GM13976 (cell line): ENCODE results near the gene PRRC2B.

Experiments
- DNase-seq: peaks from one replicate; pipeline ENCODE4 v3.0.0; 2012; ENCODE audit warnings: low spot score
- in situ Hi-C: fragments of 300-500 bp; cut with MboI; formaldehyde crosslinking; loops from one replicate; pipeline ENCODE4 v1.12.0; 2022; ENCODE audit warnings: low sequenced_read_pairs, mixed read lengths, inconsistent platforms; ENCODE audit not compliant: unreplicated experiment
- TF ChIP-seq, protein P1 (sequence below): IDR thresholded peaks from 2 replicates; pipeline ENCODE4 v1.5.1; 2012; ENCODE audit warnings: borderline replicate concordance, mild to moderate bottlenecking; ENCODE audit not compliant: insufficient read depth; ENCODE audit errors: extremely low read depth, missing control alignments, control extremely low read depth

Gene PRRC2B

DNA sequence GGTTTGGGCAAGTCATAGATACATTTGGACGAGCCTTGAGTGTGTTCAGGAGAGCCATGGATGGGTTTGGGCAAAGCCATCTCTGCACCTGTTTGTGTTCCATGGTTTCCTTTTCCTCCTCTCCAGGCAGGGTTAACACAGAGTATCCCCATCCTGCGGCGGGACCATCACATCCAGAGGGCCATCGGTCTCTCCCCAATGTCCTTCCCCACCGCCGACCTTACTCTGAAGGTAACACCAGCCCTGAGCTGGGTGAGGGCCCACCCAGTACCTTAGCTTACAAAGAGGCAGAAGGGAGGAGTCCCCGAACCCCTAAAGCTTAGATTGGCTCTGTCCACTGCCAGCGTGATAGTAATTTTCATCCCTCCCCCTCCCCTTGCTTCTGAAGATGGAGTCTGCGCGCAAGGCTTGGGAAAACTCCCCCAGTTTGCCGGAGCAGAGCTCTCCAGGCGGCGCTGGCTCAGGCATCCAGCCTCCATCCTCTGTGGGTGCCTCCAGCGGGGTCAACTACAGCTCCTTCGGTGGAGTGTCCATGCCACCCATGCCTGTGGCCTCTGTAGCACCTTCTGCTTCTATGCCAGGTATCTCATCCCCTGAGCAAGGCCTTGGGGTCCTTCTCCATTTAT is 90.8 kb downstream of the PRRC2B start:
- TF ChIP-seq, protein P1, sequence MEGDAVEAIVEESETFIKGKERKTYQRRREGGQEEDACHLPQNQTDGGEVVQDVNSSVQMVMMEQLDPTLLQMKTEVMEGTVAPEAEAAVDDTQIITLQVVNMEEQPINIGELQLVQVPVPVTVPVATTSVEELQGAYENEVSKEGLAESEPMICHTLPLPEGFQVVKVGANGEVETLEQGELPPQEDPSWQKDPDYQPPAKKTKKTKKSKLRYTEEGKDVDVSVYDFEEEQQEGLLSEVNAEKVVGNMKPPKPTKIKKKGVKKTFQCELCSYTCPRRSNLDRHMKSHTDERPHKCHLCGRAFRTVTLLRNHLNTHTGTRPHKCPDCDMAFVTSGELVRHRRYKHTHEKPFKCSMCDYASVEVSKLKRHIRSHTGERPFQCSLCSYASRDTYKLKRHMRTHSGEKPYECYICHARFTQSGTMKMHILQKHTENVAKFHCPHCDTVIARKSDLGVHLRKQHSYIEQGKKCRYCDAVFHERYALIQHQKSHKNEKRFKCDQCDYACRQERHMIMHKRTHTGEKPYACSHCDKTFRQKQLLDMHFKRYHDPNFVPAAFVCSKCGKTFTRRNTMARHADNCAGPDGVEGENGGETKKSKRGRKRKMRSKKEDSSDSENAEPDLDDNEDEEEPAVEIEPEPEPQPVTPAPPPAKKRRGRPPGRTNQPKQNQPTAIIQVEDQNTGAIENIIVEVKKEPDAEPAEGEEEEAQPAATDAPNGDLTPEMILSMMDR = no peak
- in situ Hi-C loops = loop anchor here (10.0 kb wide), 1 partner anchor 120 kb away; no protein-coding TSS in a partner anchor
- no peak for DNase-seq

DNA sequence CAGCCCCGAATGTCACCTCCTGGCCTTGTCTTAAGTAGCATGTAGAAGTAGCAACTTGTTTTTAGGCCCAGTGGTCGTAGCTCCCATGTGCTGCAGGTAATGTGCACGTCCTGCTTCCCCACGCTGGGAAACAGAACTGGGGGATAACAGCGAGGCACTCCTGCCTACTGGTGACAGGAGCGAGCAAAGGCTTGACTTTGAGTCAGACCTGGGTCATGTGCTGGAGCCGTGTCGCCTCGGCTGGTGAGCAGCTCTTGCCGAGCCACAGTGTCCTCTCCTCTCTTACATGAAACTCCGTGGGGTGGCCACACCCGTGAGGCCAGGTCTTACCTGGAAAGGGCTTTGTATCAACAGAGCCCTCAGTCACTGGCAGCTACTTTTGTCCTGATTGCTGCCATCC is 91.3 kb downstream of the PRRC2B start:
- in situ Hi-C loops = loop anchor here (10.0 kb wide), 1 partner anchor 120 kb away; no protein-coding TSS in a partner anchor
- no peak for DNase-seq
- TF ChIP-seq, protein P1 = no peak

DNA sequence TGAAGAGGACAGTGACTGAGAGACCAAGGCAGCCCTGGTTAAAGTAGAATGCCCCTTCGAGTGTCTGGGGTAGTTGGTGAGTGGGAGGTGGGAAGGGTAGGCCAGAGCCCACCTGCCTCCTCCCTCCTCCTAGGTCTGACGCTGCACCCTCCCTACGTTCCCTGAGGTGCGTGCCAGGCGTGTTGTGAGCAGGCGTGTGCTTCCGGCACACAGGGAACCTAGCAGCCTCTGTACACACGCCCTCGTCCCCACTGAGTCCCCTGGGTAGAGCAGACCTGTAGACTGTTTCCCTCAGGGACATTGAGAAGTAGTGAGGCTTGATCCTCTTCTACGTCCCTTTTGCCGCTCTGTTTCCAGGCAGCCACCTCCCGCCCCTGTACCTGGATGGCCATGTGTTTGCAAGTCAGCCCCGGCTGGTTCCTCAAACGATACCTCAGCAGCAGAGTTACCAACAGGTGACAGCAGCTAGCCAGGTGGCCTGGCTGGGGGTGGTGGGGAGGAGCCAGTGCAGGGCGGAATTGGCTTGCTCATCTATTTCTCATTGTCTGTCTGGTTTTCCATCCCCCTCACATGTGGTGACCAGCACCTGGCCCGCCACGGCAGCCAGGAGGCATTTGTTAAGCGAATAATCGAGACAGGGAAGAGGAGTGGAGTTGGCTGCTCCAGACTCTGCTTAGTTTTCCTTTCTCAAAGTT is 92.0 kb downstream of the PRRC2B start:
- in situ Hi-C loops = loop anchor here (10.0 kb wide), 1 partner anchor 121 kb away; no protein-coding TSS in a partner anchor
- TF ChIP-seq, protein P1 = no peak
- no peak for DNase-seq

DNA sequence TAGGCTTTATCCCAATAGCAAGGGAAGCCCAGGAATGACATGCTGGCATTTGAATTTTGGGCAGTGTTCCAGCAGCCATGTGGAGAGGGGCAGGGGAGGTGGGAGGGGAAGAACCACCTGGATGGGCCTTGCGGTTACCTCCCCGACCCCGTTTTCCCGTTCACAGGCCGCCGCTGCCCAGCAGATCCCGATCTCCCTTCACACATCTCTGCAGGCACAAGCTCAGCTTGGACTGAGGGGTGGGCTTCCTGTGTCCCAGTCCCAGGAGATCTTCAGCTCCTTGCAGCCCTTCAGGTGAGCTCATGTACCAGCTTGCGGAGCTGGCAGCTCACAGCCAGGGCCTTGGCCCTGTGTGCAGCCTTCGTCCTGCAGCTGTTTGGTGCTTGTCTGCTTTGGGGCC is 93.1 kb downstream of the PRRC2B start:
- TF ChIP-seq, protein P1 = no peak
- in situ Hi-C loops = loop anchor here (10.0 kb wide), 1 partner anchor 122 kb away; no protein-coding TSS in a partner anchor
- no peak for DNase-seq

DNA sequence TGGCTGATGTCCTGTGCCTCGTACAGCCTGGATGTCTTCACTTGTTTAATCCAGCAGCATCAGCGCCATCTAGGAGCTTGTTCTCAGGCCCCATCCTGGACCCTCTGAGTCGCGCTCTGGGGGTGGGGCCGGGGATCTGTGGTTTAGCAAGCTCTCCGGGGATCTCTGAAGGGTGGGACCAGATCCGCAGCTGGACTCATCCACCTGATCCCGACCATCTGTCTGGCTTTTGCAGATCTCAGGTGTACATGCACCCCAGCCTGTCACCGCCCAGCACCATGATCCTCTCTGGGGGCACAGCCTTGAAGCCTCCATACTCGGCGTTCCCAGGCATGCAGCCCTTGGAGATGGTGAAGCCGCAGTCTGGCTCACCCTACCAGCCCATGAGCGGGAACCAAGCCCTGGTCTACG is 93.7 kb downstream of the PRRC2B start:
- TF ChIP-seq, protein P1 = no peak
- in situ Hi-C loops = loop anchor here (10.0 kb wide), 1 partner anchor 123 kb away; no protein-coding TSS in a partner anchor
- no peak for DNase-seq

DNA sequence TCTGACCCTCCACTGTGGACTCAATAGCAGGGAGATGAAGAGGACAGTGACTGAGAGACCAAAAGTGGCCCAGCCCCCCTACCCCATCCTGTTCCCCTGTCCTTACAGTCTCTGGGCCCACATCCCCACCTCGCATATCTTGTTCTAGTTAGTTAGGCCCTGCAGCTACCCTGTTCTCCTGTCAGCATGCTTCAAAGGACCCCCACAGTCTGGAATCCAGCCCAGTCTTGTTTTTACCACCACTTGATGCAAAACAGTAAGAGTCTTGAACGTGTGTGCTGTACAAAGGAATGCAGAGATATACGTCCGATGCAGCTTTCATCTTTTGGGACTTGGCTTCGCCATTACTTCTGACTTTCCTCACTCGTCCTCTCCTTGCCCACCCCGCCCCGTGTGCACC is 96.6 kb downstream of the PRRC2B start:
- no peak for DNase-seq
- TF ChIP-seq, protein P1 = no peak
- in situ Hi-C loops = no loop called here
